Activated T-cell treated with anti-CD3 and anti-CD28 coated beads, Interleukin-2, amount 50 U/mL, for 4 hours (primary cell): ENCODE data around the gene GNAO1. TPM values are rescaled to one million over a fixed set of nuclear protein-coding genes. Genes with fewer than 3 reads are reported as not detected.

Source experiments
- ATAC-seq, 2 donors: fragments of 200-7000 bp; cut with Tn5 transposase; one replicate each; pipeline ENCODE4 v1.10.0; 2021
- DNase-seq: peaks from one replicate; pipeline ENCODE4 v3.0.0-alpha.2; 2020
- H3K27me3 Mint-ChIP-seq: one replicate; pipeline ENCODE4 v1.8.0; 2021; ENCODE audit warnings: low read depth, mixed read lengths
- H3K36me3 Mint-ChIP-seq: one replicate; pipeline ENCODE4 v1.8.0; 2022; ENCODE audit warnings: mixed read lengths; ENCODE audit not compliant: insufficient read depth
- H3K4me1 Mint-ChIP-seq: one replicate; pipeline ENCODE4 v1.8.0; 2021; ENCODE audit warnings: low read depth, mixed read lengths
- H3K4me3 Mint-ChIP-seq: one replicate; pipeline ENCODE4 v1.8.0; 2021; ENCODE audit warnings: mild to moderate bottlenecking, moderate library complexity, mixed read lengths
- H3K9me3 Mint-ChIP-seq: one replicate; pipeline ENCODE4 v1.8.0; 2021; ENCODE audit warnings: mixed read lengths
- total RNA-seq, 3 donors: library from RNA; stranded (reverse); gene quantifications; one replicate each; pipeline ENCODE4 v1.2.1, GENCODE V29; 2021

Gene GNAO1
- total RNA-seq, 3 donors from 2014 or later = 1.3 to 2.5 (median 2.1) TPM

DNA sequence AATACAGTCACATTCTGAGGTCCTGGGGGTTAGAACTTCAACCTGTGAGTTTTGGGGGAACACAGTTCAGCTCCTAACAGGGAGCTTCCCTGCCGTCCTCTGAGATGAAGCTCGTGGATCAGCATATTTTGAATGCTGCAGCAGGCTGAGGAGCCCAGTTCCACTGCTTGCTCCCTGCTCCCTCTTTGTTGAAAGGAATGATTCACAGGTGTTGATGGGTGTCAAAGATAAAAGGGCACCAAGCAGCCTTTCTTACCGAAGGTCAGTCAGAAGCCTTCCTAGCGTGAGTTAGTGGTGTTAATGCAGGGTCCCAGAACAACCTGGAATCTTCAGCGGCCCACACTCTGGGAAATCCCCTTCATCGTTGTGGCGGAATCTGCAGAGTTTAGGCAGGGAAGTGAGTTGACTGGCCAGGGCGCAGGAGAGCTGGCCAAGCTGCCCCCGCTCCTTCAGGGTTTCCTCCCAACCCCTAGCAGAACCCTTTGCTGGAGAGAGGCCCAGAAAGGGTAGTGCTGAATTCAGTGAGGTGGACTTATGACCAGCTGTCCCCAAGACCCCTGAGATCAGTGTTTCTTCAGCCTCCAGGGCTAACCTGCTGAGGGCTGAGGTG lies 114.8 kb downstream of the GNAO1 start:
- DNase-seq (no peak), ATAC-seq (no peak)
- H3K9me3 Mint-ChIP-seq = no peaks in the 10 kb centered on the region
- H3K4me1 Mint-ChIP-seq = no peaks in the 10 kb centered on the region
- no peak overlapping the region for H3K4me3 Mint-ChIP-seq
- H3K36me3 Mint-ChIP-seq = no peaks in the 10 kb centered on the region
- no peaks in the 10 kb centered on the region for H3K27me3 Mint-ChIP-seq

DNA sequence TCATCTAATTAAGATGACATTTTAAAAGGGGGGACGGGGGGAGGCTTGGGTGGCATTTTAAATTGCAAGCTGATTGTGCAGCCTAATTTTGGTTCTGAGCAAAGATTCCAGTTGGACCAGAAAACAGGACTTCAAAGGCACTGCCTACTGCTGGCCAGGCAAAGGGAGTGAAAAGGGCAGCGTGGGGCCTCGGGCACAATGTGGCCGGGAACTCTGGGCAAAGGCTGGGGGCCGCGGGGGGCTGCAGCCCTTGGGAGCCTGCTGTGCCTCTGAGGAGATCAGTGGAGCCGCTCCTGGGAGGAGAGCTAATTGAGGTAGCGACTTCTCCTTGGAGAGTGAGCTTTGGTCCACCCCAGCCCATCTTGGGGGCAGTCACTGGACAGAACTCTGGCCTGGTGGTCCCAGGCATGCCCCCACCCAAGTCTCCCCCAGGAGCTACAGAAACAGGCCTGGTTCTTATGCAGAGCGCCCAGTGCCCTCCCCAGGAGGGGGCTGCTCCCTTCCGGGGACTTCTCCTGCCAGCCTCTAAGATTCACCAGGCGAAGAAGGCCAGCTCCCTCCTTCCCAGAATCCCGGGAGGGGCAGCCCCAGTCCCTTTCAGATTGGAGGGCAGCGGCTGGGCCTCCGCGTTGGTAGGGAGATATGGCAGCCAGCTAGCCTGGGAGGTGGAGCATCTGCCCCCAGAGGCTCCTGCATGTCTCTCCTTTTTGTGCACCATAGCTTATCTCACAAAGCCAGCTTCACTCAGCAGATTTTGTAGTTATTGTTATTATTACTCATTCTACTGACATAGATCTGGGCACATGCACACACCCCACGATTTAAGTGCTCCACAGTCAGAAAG lies 115.6 kb downstream of the GNAO1 start:
- no peaks in the 10 kb centered on the region for H3K27me3 Mint-ChIP-seq
- DNase-seq (no peak), ATAC-seq (no peak)
- no peaks in the 10 kb centered on the region for H3K9me3 Mint-ChIP-seq
- no peaks in the 10 kb centered on the region for H3K36me3 Mint-ChIP-seq
- no peak overlapping the region for H3K4me3 Mint-ChIP-seq
- H3K4me1 Mint-ChIP-seq = no peaks in the 10 kb centered on the region

DNA sequence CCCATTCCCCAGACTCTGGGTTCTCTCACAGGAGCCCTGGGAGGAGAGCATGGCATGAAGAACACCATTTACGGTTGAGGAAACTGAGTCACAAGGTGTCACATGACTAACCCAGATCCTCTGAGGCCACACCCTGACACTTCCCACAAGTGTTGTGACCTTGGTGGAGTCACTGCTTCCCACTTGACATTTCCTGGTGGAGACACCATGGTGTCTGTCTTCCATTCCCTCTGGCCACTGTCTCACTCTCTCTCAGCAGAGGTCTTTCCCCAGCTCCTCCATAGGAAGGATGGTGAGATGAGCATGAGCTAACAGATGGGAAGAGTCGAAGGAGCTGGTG lies 116.2 kb downstream of the GNAO1 start:
- Mint-ChIP-seq H3K36me3 (no peaks in the 10 kb centered on the region), H3K4me3 (no peak overlapping the region), H3K27me3 (no peaks in the 10 kb centered on the region), H3K9me3 (no peaks in the 10 kb centered on the region), H3K4me1 (no peaks in the 10 kb centered on the region)
- ATAC-seq (no peak), DNase-seq (no peak)

GRCh38 chr16:56309008-56309407 lies 117.7 kb downstream of the GNAO1 start:
- no peak overlapping the region for H3K4me3 Mint-ChIP-seq
- H3K27me3 Mint-ChIP-seq = no peaks in the 10 kb centered on the region
- H3K4me1 Mint-ChIP-seq = no peaks in the 10 kb centered on the region
- DNase-seq = no peak
- no peak for ATAC-seq
- no peaks in the 10 kb centered on the region for H3K9me3 Mint-ChIP-seq
- H3K36me3 Mint-ChIP-seq = no peaks in the 10 kb centered on the region

GRCh38 chr16:56310690-56311089 lies 119.4 kb downstream of the GNAO1 start:
- H3K36me3 Mint-ChIP-seq = no peaks in the 10 kb centered on the region
- peak; percentile 38 to 67 for ATAC-seq
- H3K9me3 Mint-ChIP-seq = no peaks in the 10 kb centered on the region
- no peaks in the 10 kb centered on the region for H3K4me1 Mint-ChIP-seq
- no peaks in the 10 kb centered on the region for H3K27me3 Mint-ChIP-seq
- no peak for DNase-seq
- no peak overlapping the region for H3K4me3 Mint-ChIP-seq

- DNase-seq (no peak), ATAC-seq (peak in 1 of 2 donors; percentile 48)
- Mint-ChIP-seq H3K4me3 (no peak overlapping the region), H3K4me1 (no peaks in the 10 kb centered on the region), H3K36me3 (no peaks in the 10 kb centered on the region), H3K9me3 (no peaks in the 10 kb centered on the region), H3K27me3 (no peaks in the 10 kb centered on the region)
Observed at GRCh38 chr16:56311208-56312027, 120.1 kb downstream of the GNAO1 start.

GRCh38 chr16:56312028-56312300 lies 120.7 kb downstream of the GNAO1 start:
- H3K4me1 Mint-ChIP-seq = no peaks in the 10 kb centered on the region
- no peaks in the 10 kb centered on the region for H3K9me3 Mint-ChIP-seq
- no peaks in the 10 kb centered on the region for H3K27me3 Mint-ChIP-seq
- no peak for DNase-seq
- ATAC-seq = no peak
- H3K36me3 Mint-ChIP-seq = no peaks in the 10 kb centered on the region
- no peak overlapping the region for H3K4me3 Mint-ChIP-seq

DNA sequence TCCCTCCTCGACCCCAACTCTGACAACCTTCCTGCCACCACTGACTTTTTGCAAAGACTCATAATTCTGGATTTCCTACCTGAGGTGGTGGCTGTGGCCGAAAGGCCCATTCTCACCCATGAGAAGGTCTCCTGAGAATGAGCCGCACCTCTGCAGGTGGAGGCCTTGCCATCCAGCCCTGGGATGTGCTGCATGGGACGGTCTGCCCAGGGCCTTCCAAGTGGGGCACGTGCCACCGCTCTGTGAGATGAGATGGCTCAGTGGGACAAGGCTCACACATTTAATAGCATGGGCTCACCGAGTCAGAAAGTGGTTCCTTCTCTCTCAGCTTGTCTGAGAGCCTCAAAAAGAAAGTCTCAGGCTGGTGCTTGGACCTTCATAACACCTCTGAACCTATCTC lies 121.3 kb downstream of the GNAO1 start:
- no peaks in the 10 kb centered on the region for H3K27me3 Mint-ChIP-seq
- no peak for ATAC-seq
- H3K36me3 Mint-ChIP-seq = no peaks in the 10 kb centered on the region
- H3K9me3 Mint-ChIP-seq = no peaks in the 10 kb centered on the region
- H3K4me3 Mint-ChIP-seq = no peak overlapping the region
- DNase-seq = no peak
- H3K4me1 Mint-ChIP-seq = peaks cover 3% of the 10 kb centered on the region

- Mint-ChIP-seq H3K36me3 (no peaks in the 10 kb centered on the region), H3K9me3 (no peaks in the 10 kb centered on the region), H3K4me1 (peaks cover 7% of the 10 kb centered on the region), H3K27me3 (no peaks in the 10 kb centered on the region), H3K4me3 (no peak overlapping the region)
- DNase-seq = no peak
- ATAC-seq = no peak
Observed at GRCh38 chr16:56314244-56314850, 123.1 kb downstream of the GNAO1 start.

DNA sequence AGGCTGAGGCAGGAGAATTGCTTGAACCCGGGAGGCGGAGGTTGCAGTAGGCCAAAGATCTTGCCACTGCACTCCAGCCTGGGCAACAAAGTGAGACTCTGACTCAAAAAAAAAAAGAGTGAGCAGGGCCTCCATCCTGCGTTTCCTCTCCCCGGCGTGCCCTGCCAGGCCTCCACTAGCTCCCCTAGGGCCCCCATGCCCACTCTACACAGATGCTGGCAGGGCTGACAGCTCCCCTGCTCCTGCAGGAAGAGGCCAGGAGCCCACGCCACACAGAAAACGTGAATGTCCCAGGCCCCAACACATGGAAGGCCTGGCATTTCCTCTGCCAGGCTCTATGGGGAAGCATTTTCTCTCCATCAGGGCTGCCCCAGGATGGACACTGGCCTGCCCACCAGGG lies 124.7 kb downstream of the GNAO1 start:
- Mint-ChIP-seq H3K36me3 (no peaks in the 10 kb centered on the region), H3K9me3 (no peaks in the 10 kb centered on the region), H3K4me1 (peaks cover 7% of the 10 kb centered on the region), H3K27me3 (no peaks in the 10 kb centered on the region), H3K4me3 (no peak overlapping the region)
- ATAC-seq (no peak), DNase-seq (no peak)

DNA sequence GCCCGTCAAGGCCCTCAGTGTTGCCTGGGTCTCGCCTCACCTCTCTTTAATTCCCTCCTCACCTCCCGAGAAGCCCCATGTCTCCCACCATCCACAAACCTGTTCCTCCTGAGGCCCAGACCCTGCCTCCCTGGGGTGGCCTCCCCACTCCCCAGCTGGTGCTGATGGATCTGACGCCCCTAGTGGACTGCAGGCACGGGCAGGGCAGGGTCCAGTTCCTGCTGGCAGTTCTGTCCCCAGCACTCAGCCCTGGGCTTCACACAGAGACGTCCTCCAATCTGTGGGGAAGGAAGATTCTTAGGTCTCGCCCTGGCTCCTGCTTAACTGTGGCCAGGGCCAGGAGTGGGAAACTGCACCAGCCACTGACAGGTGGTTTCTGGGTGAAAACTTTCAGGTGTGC lies 125.3 kb downstream of the GNAO1 start:
- ATAC-seq (no peak), DNase-seq (no peak)
- Mint-ChIP-seq H3K36me3 (no peaks in the 10 kb centered on the region), H3K4me1 (peaks cover 7% of the 10 kb centered on the region), H3K4me3 (no peak overlapping the region), H3K9me3 (no peaks in the 10 kb centered on the region), H3K27me3 (no peaks in the 10 kb centered on the region)

DNA sequence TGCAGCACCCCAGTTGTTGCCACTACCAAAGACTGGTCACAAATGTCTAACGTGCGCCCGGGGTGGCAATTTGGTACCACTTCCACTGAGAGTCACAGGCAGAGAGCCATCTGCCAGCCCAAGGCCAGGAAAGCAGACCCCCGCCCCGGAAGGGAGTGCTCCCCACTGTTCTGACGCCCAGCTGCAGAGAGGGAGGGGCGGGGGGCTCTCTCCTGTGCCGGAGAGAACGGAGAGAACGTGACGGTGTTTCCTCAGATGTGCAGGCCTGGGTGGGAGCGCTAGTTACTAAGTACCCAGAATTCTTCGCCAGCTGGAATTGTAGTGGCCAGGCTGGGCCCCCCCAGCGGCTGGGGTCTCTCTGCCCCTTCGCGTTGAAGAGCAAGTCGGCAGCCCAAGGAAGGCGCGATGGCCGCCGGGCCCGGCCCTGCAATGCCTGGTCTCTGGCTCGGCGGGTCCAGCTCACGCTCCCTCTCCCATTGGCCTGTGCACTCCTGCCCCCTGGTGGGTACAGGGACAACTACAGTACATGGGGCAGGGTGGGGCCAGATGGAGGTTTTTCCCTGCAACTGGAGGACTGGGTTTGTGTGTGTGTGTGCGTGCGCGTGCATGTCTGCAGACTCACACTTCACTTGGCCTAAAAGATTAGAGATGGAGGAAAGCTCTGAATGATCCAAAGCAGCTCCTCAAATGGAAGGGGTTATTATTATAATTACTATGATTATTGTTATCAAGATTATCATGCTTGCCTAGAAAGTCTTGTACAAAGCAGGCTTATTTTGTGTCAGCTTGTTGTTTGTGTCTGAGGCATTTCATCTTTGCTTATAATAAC lies 126.9 kb downstream of the GNAO1 start:
- Mint-ChIP-seq H3K9me3 (no peaks in the 10 kb centered on the region), H3K27me3 (no peaks in the 10 kb centered on the region), H3K4me1 (peaks cover 7% of the 10 kb centered on the region), H3K36me3 (no peaks in the 10 kb centered on the region), H3K4me3 (peak overlapping the region; percentile 57)
- DNase-seq (peak; percentile 72), ATAC-seq (peak; percentile 98 to 99)

DNA sequence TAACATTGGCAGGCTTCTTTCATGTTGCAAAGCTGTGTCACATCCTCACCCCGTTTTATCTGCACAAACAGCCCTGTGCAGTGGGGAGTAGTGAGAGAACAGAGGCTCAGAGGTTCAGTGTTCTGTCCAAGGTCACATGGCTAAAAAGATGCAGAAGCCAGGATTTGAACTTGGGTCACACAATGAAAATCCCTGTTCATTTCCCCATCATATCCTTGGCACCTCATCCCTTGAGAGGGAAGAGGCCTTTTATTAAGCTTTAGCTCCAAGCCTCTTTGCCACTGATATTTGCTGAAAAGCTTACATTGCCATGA lies 127.5 kb downstream of the GNAO1 start:
- DNase-seq = no peak
- no peak for ATAC-seq
- Mint-ChIP-seq H3K9me3 (no peaks in the 10 kb centered on the region), H3K36me3 (no peaks in the 10 kb centered on the region), H3K4me3 (no peak overlapping the region), H3K27me3 (no peaks in the 10 kb centered on the region), H3K4me1 (peaks cover 7% of the 10 kb centered on the region)

- H3K4me3 Mint-ChIP-seq = no peak overlapping the region
- no peaks in the 10 kb centered on the region for H3K9me3 Mint-ChIP-seq
- peaks cover 7% of the 10 kb centered on the region for H3K4me1 Mint-ChIP-seq
- ATAC-seq (no peak), DNase-seq (no peak)
- no peaks in the 10 kb centered on the region for H3K27me3 Mint-ChIP-seq
- H3K36me3 Mint-ChIP-seq = no peaks in the 10 kb centered on the region
Observed at GRCh38 chr16:56319376-56319775, 128.1 kb downstream of the GNAO1 start.
